HepG2 (cell line): ENCODE measurements around the gene SLC8B1. TPM values are rescaled to one million over a fixed set of nuclear protein-coding genes. Genes with fewer than 3 reads are reported as not detected.

Experiments
- ARNT ChIP-seq: fragments of 450-650 bp; IDR thresholded peaks from 2 replicates; pipeline ENCODE4 v1.6.1; 2017
- HDAC2 ChIP-seq: sonication (generic); formaldehyde crosslinking; IDR thresholded peaks from 2 replicates; pipeline ENCODE4 v1.4.0; 2020; ENCODE audit warnings: missing genetic modification reagents
- HNRNPL ChIP-seq: fragments of 200-400 bp; formaldehyde crosslinking; IDR thresholded peaks from 2 replicates; pipeline ENCODE4 v1.6.1; 2017; ENCODE audit warnings: mild to moderate bottlenecking, low read depth, low read length
- MAFG ChIP-seq: sonication (generic); formaldehyde crosslinking; IDR thresholded peaks from 2 replicates; pipeline ENCODE4 v1.5.1; 2020; ENCODE audit warnings: mild to moderate bottlenecking, missing genetic modification reagents
- MAZ ChIP-seq, 2 experiments: sonication (generic) in 1 of 2; formaldehyde crosslinking in 1 of 2; IDR thresholded peaks; 2 replicates each; pipeline versions ENCODE4 v1.5.0 to v1.6.1; 2012 to 2020; ENCODE audit warnings: low read depth in 2 of 2, mild to moderate bottlenecking in 2 of 2, borderline replicate concordance in 1 of 2, improper control_type of control experiment in 1 of 2, low read length in 1 of 2, missing genetic modification reagents in 1 of 2, moderate library complexity in 1 of 2
- NFKBIZ ChIP-seq: IDR thresholded peaks from 2 replicates; pipeline ENCODE4 v1.6.1; 2018; ENCODE audit warnings: missing genetic modification reagents, missing compliant biosample characterization
- PAXIP1 ChIP-seq: sonication (generic); formaldehyde crosslinking; conservative IDR thresholded peaks from 2 replicates; pipeline ENCODE4 v1.4.0; 2020; ENCODE audit warnings: mild to moderate bottlenecking, missing genetic modification reagents, moderate library complexity
- RBAK ChIP-seq: sonication (generic); formaldehyde crosslinking; IDR thresholded peaks from 2 replicates; pipeline ENCODE4 v1.5.1; 2020; ENCODE audit warnings: mild to moderate bottlenecking, missing genetic modification reagents
- RCOR2 ChIP-seq: IDR thresholded peaks from 2 replicates; pipeline ENCODE4 v1.6.1; 2016; ENCODE audit warnings: missing biosample characterization, missing genetic modification reagents
- RXRB ChIP-seq: IDR thresholded peaks from 2 replicates; pipeline ENCODE4 v1.6.1; 2016; ENCODE audit warnings: borderline replicate concordance, missing genetic modification reagents, missing compliant biosample characterization
- SIN3B ChIP-seq: fragments of 150-350 bp; IDR thresholded peaks from 2 replicates; pipeline ENCODE4 v1.6.1; 2014; ENCODE audit warnings: low read length
- SPEN ChIP-seq: sonication (generic); formaldehyde crosslinking; IDR thresholded peaks from 2 replicates; pipeline ENCODE4 v1.5.1; 2020; ENCODE audit warnings: low read depth, mild to moderate bottlenecking, missing genetic modification reagents
- SRY ChIP-seq: sonication (generic); formaldehyde crosslinking; IDR thresholded peaks from 2 replicates; pipeline ENCODE4 v1.8.0; 2022; ENCODE audit warnings: mild to moderate bottlenecking, missing genetic modification reagents
- TEAD3 ChIP-seq: optimal IDR thresholded peaks from 2 replicates; pipeline ENCODE3; 2016; ENCODE audit warnings: borderline replicate concordance
- TFAP4 ChIP-seq: sonication (generic); IDR thresholded peaks from 2 replicates; pipeline ENCODE4 v1.6.1; 2016; ENCODE audit warnings: low read depth, borderline replicate concordance
- TMF1 ChIP-seq: sonication (generic); formaldehyde crosslinking; IDR thresholded peaks from 2 replicates; pipeline ENCODE4 v1.8.1; 2022; ENCODE audit warnings: low read depth, missing genetic modification reagents
- YEATS2 ChIP-seq: sonication (generic); formaldehyde crosslinking; IDR thresholded peaks from 2 replicates; pipeline ENCODE4 v1.4.0; 2020; ENCODE audit warnings: missing genetic modification reagents, borderline replicate concordance
- ZNF17 ChIP-seq: sonication (generic); formaldehyde crosslinking; IDR thresholded peaks from 2 replicates; pipeline ENCODE4 v1.5.0; 2020; ENCODE audit warnings: mild to moderate bottlenecking, missing genetic modification reagents
- ZNF460 ChIP-seq: sonication (generic); formaldehyde crosslinking; IDR thresholded peaks from 2 replicates; pipeline ENCODE4 v1.5.1; 2020; ENCODE audit warnings: missing genetic modification reagents, mild to moderate bottlenecking, borderline replicate concordance
- ZNF543 ChIP-seq: sonication (generic); formaldehyde crosslinking; IDR thresholded peaks from 2 replicates; pipeline ENCODE4 v1.4.0; 2020; ENCODE audit warnings: mild to moderate bottlenecking, missing genetic modification reagents
- ZNF572 ChIP-seq: sonication (generic); formaldehyde crosslinking; IDR thresholded peaks from 2 replicates; pipeline ENCODE4 v1.5.1; 2020; ENCODE audit warnings: mild to moderate bottlenecking, missing genetic modification reagents
- ZNF670 ChIP-seq: sonication (generic); formaldehyde crosslinking; IDR thresholded peaks from 2 replicates; pipeline ENCODE4 v1.8.0; 2022; ENCODE audit warnings: mild to moderate bottlenecking, missing genetic modification reagents, borderline replicate concordance
- ZNF772 ChIP-seq: sonication (generic); formaldehyde crosslinking; IDR thresholded peaks from 2 replicates; pipeline ENCODE4 v1.5.0; 2020; ENCODE audit warnings: mild to moderate bottlenecking, missing genetic modification reagents
- ZNF839 ChIP-seq: sonication (generic); formaldehyde crosslinking; IDR thresholded peaks from 2 replicates; pipeline ENCODE4 v1.4.0; 2020; ENCODE audit warnings: missing genetic modification reagents, mild to moderate bottlenecking, borderline replicate concordance
- ZSCAN5A ChIP-seq: sonication (generic); formaldehyde crosslinking; IDR thresholded peaks from 2 replicates; pipeline ENCODE4 v1.8.0; 2022; ENCODE audit warnings: mild to moderate bottlenecking, missing genetic modification reagents, borderline replicate concordance
- polyA plus RNA-seq, 8 experiments: library from polyadenylated mRNA; depleted of rRNA in 3 of 8; stranded (reverse) in 7 of 8; unstranded in 1 of 8; fragments of >200 nt; fragmentation: Illumina TruSeq in 4 of 8; extraction: Trizol in 4 of 8; gene quantifications; 2 replicates each; pipeline versions ENCODE4 v1.2.1 to v1.2.3, GENCODE V29; 2011 to 2016; ENCODE audit warnings: low read depth in 4 of 8, missing spikeins in 1 of 8, mixed read lengths in 1 of 8; ENCODE audit not compliant: insufficient read depth in 1 of 8
- total RNA-seq, 5 experiments: library from RNA; depleted of rRNA; stranded (reverse); fragments of >200 nt; fragmentation: Illumina TruSeq; extraction: Trizol; gene quantifications; 2 replicates each; pipeline ENCODE4 v1.2.3, GENCODE V29; 2016; ENCODE audit warnings: low read depth in 1 of 5

The SLC8B1 gene
- total and polyA plus RNA-seq, 2 of the 13 experiments (the other 11 are each of a cell fraction or from before 2014, with no cell fraction given), result 6.8 to 8.0 TPM

GRCh38 chr12:113271853-113272561 lies 62.9 kb downstream of the SLC8B1 start (continued):
- TF ChIP-seq TFAP4, result peak; percentile 89; the same call in 1 of the 2 replicates
- TF ChIP-seq RXRB (CRISPR knock-in tag), result peak; percentile 29; the same call in 1 of the 2 replicates
- no peak for TF ChIP-seq MAFG (CRISPR knock-in tag)
- no peak for TF ChIP-seq SPEN (CRISPR knock-in tag)
- TF ChIP-seq ZSCAN5A (CRISPR knock-in tag), result no peak
- no peak for TF ChIP-seq NFKBIZ (CRISPR knock-in tag)
- no peak for TF ChIP-seq HNRNPL
- no peak for TF ChIP-seq RBAK (CRISPR knock-in tag)
- TF ChIP-seq ZNF572 (CRISPR knock-in tag), result no peak
- no peak for TF ChIP-seq SIN3B
- TF ChIP-seq MAZ (IDR thresholded peaks at IDR 0.05; ENCODE audit: borderline replicate concordance, low read depth, low read length), result no peak
- TF ChIP-seq MAZ (CRISPR knock-in tag; IDR thresholded peaks at IDR 0.05; ENCODE audit: low read depth), result no peak
- no peak for TF ChIP-seq ZNF460 (CRISPR knock-in tag)
- TF ChIP-seq ZNF17 (CRISPR knock-in tag), result no peak
- 0 out of 2 replicates have a peak, but pooled peaks have one; percentile 25 for TF ChIP-seq RCOR2 (CRISPR knock-in tag)
- no peak for TF ChIP-seq ZNF772 (CRISPR knock-in tag)
- TF ChIP-seq YEATS2 (CRISPR knock-in tag), result 0 out of 2 replicates have a peak, but pooled peaks have one; percentile 54
- TF ChIP-seq ZNF839 (CRISPR knock-in tag), result no peak
- no peak for TF ChIP-seq ZNF670
- no peak for TF ChIP-seq SRY (CRISPR knock-in tag)
- peak; percentile 34 for TF ChIP-seq HDAC2 (CRISPR knock-in tag)
- TF ChIP-seq PAXIP1 (CRISPR knock-in tag), result 0 out of 2 replicates have a peak, but pooled peaks have one; percentile 29
- no peak for TF ChIP-seq ARNT
- no peak for TF ChIP-seq TMF1 (CRISPR knock-in tag)
- peak; percentile 80 for TF ChIP-seq TEAD3 (CRISPR knock-in tag)
- TF ChIP-seq ZNF543 (CRISPR knock-in tag), result no peak
